ENCODE data around the gene AMPD3.

The AMPD3 gene

GRCh38 chr11:10524471-10524870, 69.4 kb downstream of the AMPD3 start:
- DNase-seq (ENCODE audit: low spot score): no peak
- no peak for TF ChIP-seq CTCF (IDR thresholded peaks at IDR 0.05)
- Histone ChIP-seq H3K27ac (no peak overlapping the region), H3K4me3 (no peak overlapping the region)

- peak overlapping the region; percentile 11 to 59 for H3K27ac ChIP-seq
These were observed 72.2 kb downstream of the AMPD3 start for GRCh38 chr11:10526974-10527918.

GRCh38 chr11:10528121-10528520, 73.1 kb downstream of the AMPD3 start:
- DNase-seq (ENCODE audit: low spot score): no peak
- no peak for TF ChIP-seq CTCF (IDR thresholded peaks at IDR 0.05)
- H3K27ac ChIP-seq: no peak overlapping the region
- no peak overlapping the region for H3K4me3 ChIP-seq

More at GRCh38 chr11:10526974-10527918, 72.2 kb downstream of the AMPD3 start:
- H3K4me3 ChIP-seq: no peak overlapping the region
- DNase-seq (ENCODE audit: low spot score): no peak
- no peak for TF ChIP-seq CTCF (IDR thresholded peaks at IDR 0.05)

GRCh38 chr11:10529279-10529678, 74.2 kb downstream of the AMPD3 start:
- no peak for DNase-seq (ENCODE audit: low spot score)
- no peak overlapping the region for H3K4me3 ChIP-seq
- no peak overlapping the region for H3K27ac ChIP-seq
- TF ChIP-seq CTCF (IDR thresholded peaks at IDR 0.05): no peak

GRCh38 chr11:10532526-10532925, 77.5 kb downstream of the AMPD3 start:
- Histone ChIP-seq H3K27ac (no peak overlapping the region), H3K4me3 (no peak overlapping the region)
- TF ChIP-seq CTCF (IDR thresholded peaks at IDR 0.05): no peak
- no peak for DNase-seq (ENCODE audit: low spot score)

- no peak for DNase-seq (ENCODE audit: low spot score)
- no peak for TF ChIP-seq CTCF (IDR thresholded peaks at IDR 0.05)
- H3K27ac ChIP-seq: no peak overlapping the region
- H3K4me3 ChIP-seq: no peak overlapping the region
These were observed 78.3 kb downstream of the AMPD3 start for GRCh38 chr11:10533323-10533722.

GRCh38 chr11:10534316-10534715, 79.3 kb downstream of the AMPD3 start:
- no peak overlapping the region for H3K4me3 ChIP-seq
- no peak overlapping the region for H3K27ac ChIP-seq
- DNase-seq (ENCODE audit: low spot score): no peak
- no peak for TF ChIP-seq CTCF (IDR thresholded peaks at IDR 0.05)
